Smooth muscle cell (in vitro differentiated cells): ENCODE data around the gene MROH2A. TPM values are rescaled to one million over a fixed set of nuclear protein-coding genes. Genes with fewer than 3 reads are reported as not detected.

Source experiments
- DNase-seq: peaks from one replicate; lab custom pipeline; 2025; ENCODE audit not compliant: unreplicated experiment; lab: John Stamatoyannopoulos, UW
- H2AFZ ChIP-seq: fragments of 200-600 bp; sonication (generic); 2 replicates; pipeline ENCODE4 v1.6.0; 2016; ENCODE audit warnings: antibody characterized with exemption, low read depth, mild to moderate bottlenecking
- H3F3A ChIP-seq: fragments of 200-600 bp; sonication (generic); 2 replicates; pipeline ENCODE4 v1.6.0; 2017; ENCODE audit warnings: antibody characterized with exemption, low read depth
- H3K27ac ChIP-seq: fragments of 200-600 bp; sonication (generic); 2 replicates; pipeline ENCODE4 v1.5.1; 2016; ENCODE audit warnings: low read depth, mild to moderate bottlenecking
- H3K27me3 ChIP-seq: fragments of 200-600 bp; sonication (generic); 2 replicates; pipeline ENCODE4 v1.6.1; 2016; ENCODE audit warnings: low read depth, mild to moderate bottlenecking
- H3K36me3 ChIP-seq: fragments of 200-600 bp; sonication (generic); 2 replicates; pipeline ENCODE4 v1.5.1; 2016; ENCODE audit warnings: low read depth
- H3K4me1 ChIP-seq: fragments of 200-600 bp; sonication (generic); 2 replicates; pipeline ENCODE4 v1.5.1; 2016; ENCODE audit warnings: low read depth
- H3K4me2 ChIP-seq: fragments of 200-600 bp; sonication (generic); 2 replicates; pipeline ENCODE4 v1.6.0; 2016; ENCODE audit warnings: mild to moderate bottlenecking
- H3K4me3 ChIP-seq: fragments of 200-600 bp; sonication (generic); 2 replicates; pipeline ENCODE4 v1.5.1; 2016; ENCODE audit warnings: mild to moderate bottlenecking
- H3K79me2 ChIP-seq: fragments of 200-600 bp; sonication (generic); 2 replicates; pipeline ENCODE4 v1.6.0; 2016; ENCODE audit warnings: low read depth, mild to moderate bottlenecking
- H3K9ac ChIP-seq: fragments of 200-600 bp; sonication (generic); 2 replicates; pipeline ENCODE4 v1.6.0; 2016; ENCODE audit warnings: low read depth
- H3K9me3 ChIP-seq: fragments of 200-600 bp; sonication (generic); replicated peaks from 2 replicates; pipeline ENCODE4 v1.5.1; 2016; ENCODE audit warnings: low read depth
- H4K20me1 ChIP-seq: fragments of 200-600 bp; sonication (generic); 2 replicates; pipeline ENCODE4 v1.6.0; 2016; ENCODE audit warnings: low read depth
- CTCF ChIP-seq: fragments of 200-600 bp; sonication (generic); IDR thresholded peaks from 2 replicates; pipeline ENCODE4 v1.5.1; 2017; ENCODE audit warnings: borderline replicate concordance, mild to moderate bottlenecking, antibody characterized with exemption; ENCODE audit not compliant: insufficient read depth, poor library complexity, severe bottlenecking
- WGBS: methylation state at CpG from one replicate; pipeline ENCODE4 v1.1.7; 2016; ENCODE audit warnings: low lambda C conversion rate; 5-methylcytosine and 5-hydroxymethylcytosine counted together
- polyA plus RNA-seq: library from polyadenylated mRNA; unstranded; fragments of >200 nt; fragmentation: Nextera tagmentation; extraction: Ambion mirVana; gene quantifications from 2 replicates; pipeline ENCODE4 v1.2.1, GENCODE V29; 2016
- total RNA-seq: library from RNA; depleted of rRNA; stranded (reverse); fragments of >200 nt; gene quantifications from 2 replicates; pipeline ENCODE4 v1.2.3, GENCODE V29; 2014

The MROH2A gene
- total and polyA plus RNA-seq, 2 experiments from 2014 or later, result not detected

DNA sequence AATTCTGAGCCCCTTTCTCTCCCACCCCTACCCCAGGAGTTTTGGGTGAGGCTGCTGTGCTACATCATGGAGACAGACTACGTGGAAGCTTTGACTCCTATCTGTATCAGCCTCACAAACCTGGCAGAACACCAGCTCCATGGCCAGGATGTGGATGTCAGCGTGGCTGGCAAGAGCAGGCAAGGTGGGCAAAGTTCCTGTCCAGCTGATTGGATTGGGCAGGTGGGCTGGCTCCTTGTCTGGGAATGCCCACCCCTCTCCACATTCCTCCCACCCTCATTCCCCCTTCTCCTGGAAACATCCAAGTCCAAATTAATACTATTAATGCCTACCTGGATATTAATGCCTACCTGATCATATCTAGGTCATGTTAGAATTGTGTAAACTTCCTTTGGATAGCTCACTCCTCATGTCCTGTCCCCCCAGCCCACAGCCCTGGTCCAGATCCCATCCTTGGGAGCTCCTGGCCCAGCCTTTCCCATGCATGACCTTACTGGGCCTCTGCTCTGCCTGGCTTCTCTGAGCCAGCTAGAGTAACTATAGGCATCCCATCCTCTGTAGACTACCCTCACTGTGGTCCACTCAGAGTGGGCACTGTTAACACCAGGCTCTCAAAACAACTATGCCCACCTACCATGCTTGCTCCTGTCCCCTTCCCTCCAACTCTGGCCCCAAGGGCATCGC, 24.1 kb downstream of the MROH2A start:
- no peak overlapping the region for H2AFZ ChIP-seq

GRCh38 chr2:233803292-233803911, 25.3 kb downstream of the MROH2A start:
- no peak for DNase-seq

More for the DNA sequence above, 24.1 kb downstream of the MROH2A start:
- TF ChIP-seq CTCF, result no peak
- WGBS, result 81% methylated on average over 3 of the region's 3 CpGs
- no peaks in the 10 kb centered on the region for H3K4me1 ChIP-seq
- H3K27ac ChIP-seq, result no peak overlapping the region
- H3F3A ChIP-seq, result no peaks in the 10 kb centered on the region
- H3K9ac ChIP-seq, result no peak overlapping the region
- H3K9me3 ChIP-seq, result no peaks in the 10 kb centered on the region
- DNase-seq, result no peak
- no peaks in the 10 kb centered on the region for H3K27me3 ChIP-seq
- no peaks in the 10 kb centered on the region for H4K20me1 ChIP-seq
- no peaks in the 10 kb centered on the region for H3K79me2 ChIP-seq
- no peaks in the 10 kb centered on the region for H3K36me3 ChIP-seq
- H3K4me2 ChIP-seq, result no peak overlapping the region
- no peak overlapping the region for H3K4me3 ChIP-seq

GRCh38 chr2:233803994-233804393, 25.9 kb downstream of the MROH2A start:
- H3K4me3 ChIP-seq, result no peak overlapping the region
- TF ChIP-seq CTCF, result no peak
- no peak for DNase-seq
- no peak overlapping the region for H3K9ac ChIP-seq
- no peak overlapping the region for H3K4me2 ChIP-seq
- H3F3A ChIP-seq, result no peaks in the 10 kb centered on the region
- H3K4me1 ChIP-seq, result no peaks in the 10 kb centered on the region
- H3K27ac ChIP-seq, result no peak overlapping the region
- no peak overlapping the region for H2AFZ ChIP-seq
- no peaks in the 10 kb centered on the region for H4K20me1 ChIP-seq
- H3K27me3 ChIP-seq, result no peaks in the 10 kb centered on the region
- no peaks in the 10 kb centered on the region for H3K36me3 ChIP-seq
- H3K9me3 ChIP-seq, result no peaks in the 10 kb centered on the region
- WGBS, result 70% methylated on average over 8 of the region's 8 CpGs
- H3K79me2 ChIP-seq, result no peaks in the 10 kb centered on the region

More at GRCh38 chr2:233803292-233803911, 25.3 kb downstream of the MROH2A start:
- Histone ChIP-seq H3F3A (no peaks in the 10 kb centered on the region), H3K36me3 (no peaks in the 10 kb centered on the region), H3K4me3 (no peak overlapping the region), H3K27ac (no peak overlapping the region), H3K9me3 (no peaks in the 10 kb centered on the region), H3K27me3 (no peaks in the 10 kb centered on the region), H3K4me2 (no peak overlapping the region), H3K9ac (no peak overlapping the region), H4K20me1 (no peaks in the 10 kb centered on the region), H2AFZ (no peak overlapping the region), H3K4me1 (no peaks in the 10 kb centered on the region), H3K79me2 (no peaks in the 10 kb centered on the region)
- 77% methylated on average over 2 of the region's 2 CpGs for WGBS
- no peak for TF ChIP-seq CTCF
